Calu3 (cell line): ENCODE results near the gene PHF19. TPM values are rescaled to one million over a fixed set of nuclear protein-coding genes. Genes with fewer than 3 reads are reported as not detected.

Source experiments
- BruUV-seq: library from RNA; stranded (reverse); fragments of 400-500 nt; replicated peaks from 2 replicates; lab custom pipeline; 2021; lab: Mats Ljungman, UMichigan
- CTCF ChIA-PET: fragments of 300-600 bp; sonication (Branson Sonifier 250); formaldehyde crosslinking; loops from one replicate; lab custom pipeline; 2022; ENCODE audit warnings: antibody characterized with exemption; lab: Charles Lee
- DNase-seq: peaks from one replicate; pipeline ENCODE4 v3.0.0; 2022
- H3K27ac Mint-ChIP-seq: one replicate; pipeline ENCODE4 v1.8.0; 2022; ENCODE audit warnings: mixed read lengths; ENCODE audit not compliant: unreplicated experiment
- H3K27me3 Mint-ChIP-seq: one replicate; pipeline ENCODE4 v1.8.0; 2022; ENCODE audit warnings: mixed read lengths; ENCODE audit not compliant: unreplicated experiment
- H3K36me3 Mint-ChIP-seq: one replicate; pipeline ENCODE4 v1.8.0; 2022; ENCODE audit warnings: mild to moderate bottlenecking, moderate library complexity, mixed read lengths; ENCODE audit not compliant: insufficient read depth, unreplicated experiment
- H3K4me1 Mint-ChIP-seq: one replicate; pipeline ENCODE4 v1.8.0; 2022; ENCODE audit warnings: mild to moderate bottlenecking, low read depth, mixed read lengths; ENCODE audit not compliant: unreplicated experiment
- H3K4me3 Mint-ChIP-seq: one replicate; pipeline ENCODE4 v1.8.0; 2022; ENCODE audit warnings: mild to moderate bottlenecking, low read depth, moderate library complexity, mixed read lengths; ENCODE audit not compliant: unreplicated experiment
- H3K9me3 Mint-ChIP-seq: one replicate; pipeline ENCODE4 v1.8.0; 2022; ENCODE audit warnings: low read depth, mixed read lengths; ENCODE audit not compliant: unreplicated experiment
- CTCF ChIP-seq: fragments of 200-600 bp; IDR thresholded peaks from one replicate; pipeline ENCODE4 v1.8.0; 2022; ENCODE audit warnings: antibody characterized with exemption; ENCODE audit not compliant: unreplicated experiment
- intact Hi-C: fragments of 100-400 bp; cut with micrococcal nuclease; formaldehyde crosslinking; loops from one replicate; pipeline ENCODE4 v1.10.0; 2022; ENCODE audit not compliant: unreplicated experiment
- total RNA-seq: library from RNA; stranded (reverse); gene quantifications from 2 replicates; pipeline ENCODE4 v1.2.3, GENCODE V29; 2022

Gene PHF19
- total RNA-seq, 1 experiment from 2014 or later: 44.5 TPM

GRCh38 chr9:120829650-120830049, 47.3 kb downstream of the PHF19 start:
- CTCF ChIA-PET: no interaction called here
- no peak for DNase-seq
- TF ChIP-seq CTCF: no peak
- peaks cover 12% of the 10 kb centered on the region for H3K36me3 Mint-ChIP-seq
- H3K4me3 Mint-ChIP-seq: no peak overlapping the region
- no peaks in the 10 kb centered on the region for H3K9me3 Mint-ChIP-seq
- H3K27ac Mint-ChIP-seq: no peak overlapping the region
- BruUV-seq: no TSS peak
- intact Hi-C loops: no loop called here
- no peaks in the 10 kb centered on the region for H3K4me1 Mint-ChIP-seq
- no peaks in the 10 kb centered on the region for H3K27me3 Mint-ChIP-seq

- intact Hi-C loops: no loop called here
- TF ChIP-seq CTCF: no peak
- H3K36me3 Mint-ChIP-seq: peaks cover 18% of the 10 kb centered on the region
These were observed 56.9 kb downstream of the PHF19 start for GRCh38 chr9:120820095-120820494.

GRCh38 chr9:120818595-120818994, 58.4 kb downstream of the PHF19 start:
- H3K4me3 Mint-ChIP-seq: no peak overlapping the region
- BruUV-seq: no TSS peak
- TF ChIP-seq CTCF: no peak
- H3K36me3 Mint-ChIP-seq: peaks cover 12% of the 10 kb centered on the region
- H3K27me3 Mint-ChIP-seq: no peaks in the 10 kb centered on the region
- no peaks in the 10 kb centered on the region for H3K4me1 Mint-ChIP-seq
- no peak overlapping the region for H3K27ac Mint-ChIP-seq
- CTCF ChIA-PET: no interaction called here
- no peak for DNase-seq
- no peaks in the 10 kb centered on the region for H3K9me3 Mint-ChIP-seq
- intact Hi-C loops: no loop called here

More at GRCh38 chr9:120820095-120820494, 56.9 kb downstream of the PHF19 start:
- no TSS peak for BruUV-seq
- no peak for DNase-seq
- CTCF ChIA-PET: no interaction called here
- Mint-ChIP-seq H3K27me3 (no peaks in the 10 kb centered on the region), H3K4me1 (no peaks in the 10 kb centered on the region), H3K27ac (no peak overlapping the region), H3K4me3 (no peak overlapping the region), H3K9me3 (no peaks in the 10 kb centered on the region)

- Mint-ChIP-seq H3K27ac (no peak overlapping the region), H3K4me1 (no peaks in the 10 kb centered on the region), H3K4me3 (no peak overlapping the region), H3K36me3 (no peaks in the 10 kb centered on the region), H3K9me3 (no peaks in the 10 kb centered on the region), H3K27me3 (no peaks in the 10 kb centered on the region)
- TF ChIP-seq CTCF: no peak
- BruUV-seq: no TSS peak
- CTCF ChIA-PET: no interaction called here
- no peak for DNase-seq
- intact Hi-C loops: no loop called here
These were observed 61.9 kb downstream of the PHF19 start for GRCh38 chr9:120815075-120815474.
